ENCODE measurements around the gene TXLNA.

DNA sequence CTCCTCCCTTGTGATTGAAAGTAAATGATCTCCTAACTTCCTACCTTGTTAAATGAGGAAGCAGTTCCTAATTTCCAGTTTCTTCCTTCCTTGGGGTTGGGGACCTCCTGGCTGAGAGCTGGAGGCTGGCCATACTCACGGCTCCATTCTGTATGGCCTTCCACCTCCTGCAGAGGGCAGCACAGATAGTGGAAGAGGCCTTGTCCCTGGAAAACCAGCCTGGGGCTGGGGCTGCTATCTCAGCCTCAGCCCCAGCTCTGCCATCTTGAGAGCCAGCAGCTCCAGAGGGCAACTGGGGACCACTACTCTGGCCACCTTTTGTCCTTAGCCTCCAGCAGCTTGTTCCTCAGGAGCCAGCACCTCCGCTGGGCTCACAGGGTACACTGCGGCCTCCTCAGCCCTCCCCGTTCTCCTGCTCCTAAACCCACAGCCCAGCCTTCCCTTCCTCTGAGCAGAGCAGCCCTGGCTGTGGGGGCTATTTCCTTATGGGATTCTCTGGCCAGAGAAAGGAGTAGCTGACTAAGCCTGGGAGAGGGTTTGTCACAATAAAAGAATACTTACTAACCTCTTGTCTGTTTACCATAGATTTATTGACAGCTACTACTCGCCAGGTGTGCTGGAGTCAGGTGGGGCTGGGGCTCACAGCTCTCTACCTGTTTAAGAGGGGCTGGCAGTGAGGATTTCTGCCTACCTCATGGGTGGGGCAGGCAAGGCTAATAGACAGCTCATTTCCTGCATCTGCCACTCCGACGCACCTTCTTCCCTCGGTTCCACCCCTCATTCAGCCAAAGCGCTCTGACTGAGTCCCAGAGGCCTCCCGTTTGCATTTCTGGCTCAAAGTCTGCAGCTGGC is 36.4 kb downstream of the TXLNA start:
- peak; percentile 74 for TF ChIP-seq CTCF (IDR thresholded peaks at IDR 0.05; ENCODE audit: insufficient read depth, low read length, poor library complexity, severe bottlenecking)
- TF ChIP-seq EZH2phosphoT487 (conservative IDR thresholded peaks at IDR 0.05; ENCODE audit: low read length) = no peak
